Mesenchymal stem cell (in vitro differentiated cells and primary cell): ENCODE measurements around the gene ROBO1.
A peak's percentile ranks its signal among the peaks of the same experiment; 100 is the strongest.

Experiments
- DNase-seq: peaks from one replicate; pipeline ENCODE4 v3.0.0-alpha.2; 2013
- H2AFZ ChIP-seq: one replicate; pipeline ENCODE4 v1.6.1; 2013; ENCODE audit warnings: low read depth, mild to moderate bottlenecking, control low read depth, inconsistent platforms, low read length, moderate library complexity
- H2AK5ac ChIP-seq: 2 replicates; pipeline ENCODE4 v1.6.1; 2013; ENCODE audit warnings: low read length, moderate library complexity, mild to moderate bottlenecking, inconsistent platforms; ENCODE audit not compliant: severe bottlenecking
- H2BK120ac ChIP-seq: one replicate; pipeline ENCODE4 v1.6.1; 2013; ENCODE audit warnings: low read depth, mild to moderate bottlenecking, inconsistent platforms, low read length, moderate library complexity
- H2BK12ac ChIP-seq, 2 experiments: one replicate each; pipeline ENCODE4 v1.6.1; 2013; ENCODE audit warnings: inconsistent platforms in 2 of 2, low read length in 2 of 2, mild to moderate bottlenecking in 2 of 2, moderate library complexity in 2 of 2, control low read depth in 1 of 2
- H2BK15ac ChIP-seq: one replicate; pipeline ENCODE4 v1.6.1; 2013; ENCODE audit warnings: mild to moderate bottlenecking, low read depth, inconsistent platforms; ENCODE audit not compliant: poor library complexity, severe bottlenecking
- H2BK5ac ChIP-seq: 2 replicates; pipeline ENCODE4 v1.6.1; 2013; ENCODE audit warnings: low read depth, mild to moderate bottlenecking, low read length, control low read depth, inconsistent platforms; ENCODE audit not compliant: poor library complexity, severe bottlenecking
- H3K14ac ChIP-seq, 2 experiments: one replicate each; pipeline ENCODE4 v1.6.1; 2013; ENCODE audit warnings: inconsistent platforms in 2 of 2, low read length in 2 of 2, control low read depth in 1 of 2, mild to moderate bottlenecking in 1 of 2, moderate library complexity in 1 of 2
- H3K18ac ChIP-seq, 2 experiments: one replicate each; pipeline ENCODE4 v1.6.1; 2013; ENCODE audit warnings: inconsistent platforms in 2 of 2, low read length in 2 of 2, control low read depth in 1 of 2, low read depth in 1 of 2, mild to moderate bottlenecking in 1 of 2
- H3K23ac ChIP-seq, 2 experiments: one replicate each; pipeline ENCODE4 v1.6.1; 2013; ENCODE audit warnings: inconsistent platforms in 2 of 2, low read length in 2 of 2, mild to moderate bottlenecking in 2 of 2, moderate library complexity in 2 of 2, control low read depth in 1 of 2
- H3K27ac ChIP-seq: 2 replicates; pipeline ENCODE4 v1.5.1; 2013; ENCODE audit warnings: mild to moderate bottlenecking, moderate library complexity, low read length, control low read depth, inconsistent platforms; ENCODE audit not compliant: poor library complexity, severe bottlenecking
- H3K27me3 ChIP-seq, 2 experiments: 2 replicates each; pipeline versions ENCODE4 v1.6.1 to v1.7.0; 2013; ENCODE audit warnings: low read length in 2 of 2, mild to moderate bottlenecking in 2 of 2, moderate library complexity in 2 of 2, control low read depth in 1 of 2, inconsistent platforms in 1 of 2; ENCODE audit not compliant: control insufficient read depth in 1 of 2, insufficient read depth in 1 of 2
- H3K36me3 ChIP-seq, 2 experiments: 2 replicates each; pipeline versions ENCODE4 v1.6.1 to v1.7.0; 2013; ENCODE audit warnings: low read length in 2 of 2, control low read depth in 1 of 2, inconsistent platforms in 1 of 2, low read depth in 1 of 2, mild to moderate bottlenecking in 1 of 2; ENCODE audit not compliant: insufficient read depth in 2 of 2, control insufficient read depth in 1 of 2
- H3K4ac ChIP-seq, 2 experiments: one replicate each; pipeline ENCODE4 v1.6.1; 2013; ENCODE audit warnings: inconsistent platforms in 2 of 2, low read length in 2 of 2, mild to moderate bottlenecking in 2 of 2, moderate library complexity in 2 of 2, control low read depth in 1 of 2, low read depth in 1 of 2
- H3K4me1 ChIP-seq: 2 replicates; pipeline ENCODE4 v1.6.1; 2013; ENCODE audit warnings: low read depth, low read length, control low read depth; ENCODE audit not compliant: control insufficient read depth, insufficient read depth
- H3K4me2 ChIP-seq: 2 replicates; pipeline ENCODE4 v1.6.1; 2013; ENCODE audit warnings: low read length, mild to moderate bottlenecking, inconsistent platforms; ENCODE audit not compliant: poor library complexity, severe bottlenecking
- H3K4me3 ChIP-seq, 2 experiments: 2 replicates each; pipeline versions ENCODE4 v1.5.1 to v1.7.0; 2013; ENCODE audit warnings: low read length in 2 of 2, mild to moderate bottlenecking in 2 of 2, control low read depth in 1 of 2, low read depth in 1 of 2; ENCODE audit not compliant: insufficient read depth in 1 of 2
- H3K79me1 ChIP-seq: replicated peaks from 2 replicates; pipeline ENCODE4 v1.6.1; 2013; ENCODE audit warnings: mild to moderate bottlenecking, control low read depth, low read length, inconsistent platforms; ENCODE audit not compliant: poor library complexity, severe bottlenecking
- H3K9ac ChIP-seq: 2 replicates; pipeline ENCODE4 v1.7.0; 2013; ENCODE audit warnings: mild to moderate bottlenecking, low read length, moderate library complexity
- H3K9me3 ChIP-seq: 2 replicates; pipeline ENCODE4 v1.7.0; 2013; ENCODE audit warnings: mild to moderate bottlenecking, low read length; ENCODE audit not compliant: control insufficient read depth
- H4K8ac ChIP-seq: one replicate; pipeline ENCODE4 v1.6.1; 2013; ENCODE audit warnings: inconsistent platforms, mild to moderate bottlenecking, low read length, moderate library complexity
- H4K91ac ChIP-seq: one replicate; pipeline ENCODE4 v1.6.1; 2013; ENCODE audit warnings: mild to moderate bottlenecking, low read length, inconsistent platforms
- WGBS: methylation state at CpG from one replicate; pipeline ENCODE4 v1.1.7; 2013; ENCODE audit warnings: mixed read lengths; 5-methylcytosine and 5-hydroxymethylcytosine counted together

ROBO1 gene

DNA sequence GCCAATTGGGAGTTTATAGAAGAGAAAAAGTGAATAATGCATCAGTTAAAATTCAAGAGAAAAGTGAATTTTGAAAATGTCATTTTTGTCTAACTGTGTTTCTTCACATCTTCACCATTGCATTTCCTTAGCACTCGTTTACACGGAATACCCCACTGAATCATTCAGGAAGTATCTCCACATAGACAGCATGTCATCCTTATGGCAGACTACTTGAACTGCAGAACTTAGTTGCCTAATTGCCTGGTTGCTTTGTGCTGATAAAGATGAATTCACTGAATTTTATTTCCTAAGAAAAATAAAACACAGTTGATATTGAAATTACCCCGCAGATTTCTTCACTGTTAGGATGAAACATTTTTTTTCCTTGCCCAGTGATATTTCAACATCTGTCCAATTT, 627.1 kb downstream of the ROBO1 start:
- H4K91ac ChIP-seq: no peak overlapping the region
- H3K4me3 ChIP-seq: no peak overlapping the region
- H2BK15ac ChIP-seq: no peak overlapping the region
- H4K8ac ChIP-seq: no peak overlapping the region
- H3K27ac ChIP-seq: no peak overlapping the region
- DNase-seq: peak; percentile 60
- WGBS: 21% methylated on average over 2 of the region's 3 CpGs
- H3K9me3 ChIP-seq: no peaks in the 10 kb centered on the region
- H3K14ac ChIP-seq: no peak overlapping the region
- no peaks in the 10 kb centered on the region for H3K27me3 ChIP-seq
- no peak overlapping the region for H3K18ac ChIP-seq
- no peak overlapping the region for H2AK5ac ChIP-seq
- no peak overlapping the region for H3K23ac ChIP-seq
- H3K36me3 ChIP-seq: no peaks in the 10 kb centered on the region
- peak overlapping the region; percentile 47 for H3K9ac ChIP-seq
- H2BK5ac ChIP-seq: no peak overlapping the region
- H2AFZ ChIP-seq: no peak overlapping the region
- no peak overlapping the region for H3K4ac ChIP-seq
- H3K4me2 ChIP-seq: no peak overlapping the region
- H2BK12ac ChIP-seq: no peak overlapping the region
- no peak overlapping the region for H2BK120ac ChIP-seq
- no peaks in the 10 kb centered on the region for H3K4me1 ChIP-seq
- no peaks in the 10 kb centered on the region for H3K79me1 ChIP-seq

GRCh38 chr3:79139395-79140068, 628.3 kb downstream of the ROBO1 start:
- Histone ChIP-seq H3K4me2 (no peak overlapping the region), H2AFZ (no peak overlapping the region), H4K91ac (no peak overlapping the region), H3K4ac (no peak overlapping the region), H3K27me3 (no peaks in the 10 kb centered on the region), H3K4me1 (no peaks in the 10 kb centered on the region), H3K18ac (no peak overlapping the region), H2BK120ac (no peak overlapping the region), H3K79me1 (no peaks in the 10 kb centered on the region), H2BK12ac (no peak overlapping the region), H2AK5ac (no peak overlapping the region), H3K23ac (no peak overlapping the region), H3K36me3 (no peaks in the 10 kb centered on the region), H3K4me3 (no peak overlapping the region), H2BK15ac (no peak overlapping the region), H3K9me3 (no peaks in the 10 kb centered on the region), H2BK5ac (no peak overlapping the region), H3K14ac (no peak overlapping the region), H3K27ac (no peak overlapping the region), H3K9ac (peak overlapping the region; percentile 62), H4K8ac (no peak overlapping the region)
- DNase-seq: no peak
- WGBS: 58% methylated on average over 3 of the region's 7 CpGs

GRCh38 chr3:79125313-79125984, 642.3 kb downstream of the ROBO1 start:
- WGBS: 77% methylated on average over 14 of the region's 16 CpGs
- no peaks in the 10 kb centered on the region for H3K36me3 ChIP-seq
- H3K27ac ChIP-seq: no peak overlapping the region
- H2AFZ ChIP-seq: no peak overlapping the region
- H3K27me3 ChIP-seq: no peaks in the 10 kb centered on the region
- H3K4me1 ChIP-seq: no peaks in the 10 kb centered on the region
- no peak overlapping the region for H3K9ac ChIP-seq
- no peak overlapping the region for H2BK12ac ChIP-seq
- no peak overlapping the region for H3K23ac ChIP-seq
- H2BK120ac ChIP-seq: no peak overlapping the region
- H3K4ac ChIP-seq: no peak overlapping the region
- H2BK15ac ChIP-seq: no peak overlapping the region
- no peak overlapping the region for H3K4me3 ChIP-seq
- H2AK5ac ChIP-seq: no peak overlapping the region
- no peaks in the 10 kb centered on the region for H3K79me1 ChIP-seq
- H3K18ac ChIP-seq: no peak overlapping the region
- no peak overlapping the region for H4K91ac ChIP-seq
- H4K8ac ChIP-seq: no peak overlapping the region
- no peaks in the 10 kb centered on the region for H3K9me3 ChIP-seq
- H3K4me2 ChIP-seq: no peak overlapping the region
- H2BK5ac ChIP-seq: no peak overlapping the region
- no peak for DNase-seq
- H3K14ac ChIP-seq: no peak overlapping the region

DNA sequence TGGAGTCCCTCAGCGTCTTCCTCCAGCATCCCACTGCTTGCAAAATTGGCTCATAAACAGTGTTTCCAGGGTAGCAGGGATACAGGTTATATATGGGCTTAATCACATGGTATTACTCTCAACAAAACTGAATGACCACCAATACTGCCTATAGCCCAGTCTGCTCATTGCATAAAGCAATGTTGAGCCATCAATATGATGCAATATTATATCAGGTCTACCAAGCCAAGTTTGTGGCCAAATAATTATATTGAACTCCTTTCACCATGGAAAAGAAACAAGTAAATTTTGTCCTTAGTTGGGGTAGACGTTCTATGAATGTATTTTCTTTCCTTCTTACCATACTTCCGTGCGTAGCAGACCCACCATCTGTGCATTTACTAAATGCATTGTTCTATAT, 652.3 kb downstream of the ROBO1 start:
- WGBS: 73% methylated on average over 1 of the region's 4 CpGs
- Histone ChIP-seq H3K4me1 (no peaks in the 10 kb centered on the region), H3K36me3 (no peaks in the 10 kb centered on the region), H4K91ac (no peak overlapping the region), H3K14ac (no peak overlapping the region), H2BK15ac (no peak overlapping the region), H4K8ac (no peak overlapping the region), H3K79me1 (no peaks in the 10 kb centered on the region), H3K18ac (no peak overlapping the region), H2BK12ac (no peak overlapping the region), H3K4me3 (no peak overlapping the region), H3K4ac (no peak overlapping the region), H3K27ac (no peak overlapping the region), H3K9ac (no peak overlapping the region), H2BK5ac (no peak overlapping the region), H3K4me2 (no peak overlapping the region), H2AFZ (no peak overlapping the region), H2BK120ac (no peak overlapping the region), H2AK5ac (no peak overlapping the region), H3K23ac (no peak overlapping the region), H3K27me3 (no peaks in the 10 kb centered on the region), H3K9me3 (no peaks in the 10 kb centered on the region)
- no peak for DNase-seq
